ENCODE results near the gene HUNK. TPM values are rescaled to one million over a fixed set of nuclear protein-coding genes. Genes with fewer than 3 reads are reported as not detected.

The HUNK gene
- total RNA-seq, 1 experiment from 2014 or later = 7.0 TPM

DNA sequence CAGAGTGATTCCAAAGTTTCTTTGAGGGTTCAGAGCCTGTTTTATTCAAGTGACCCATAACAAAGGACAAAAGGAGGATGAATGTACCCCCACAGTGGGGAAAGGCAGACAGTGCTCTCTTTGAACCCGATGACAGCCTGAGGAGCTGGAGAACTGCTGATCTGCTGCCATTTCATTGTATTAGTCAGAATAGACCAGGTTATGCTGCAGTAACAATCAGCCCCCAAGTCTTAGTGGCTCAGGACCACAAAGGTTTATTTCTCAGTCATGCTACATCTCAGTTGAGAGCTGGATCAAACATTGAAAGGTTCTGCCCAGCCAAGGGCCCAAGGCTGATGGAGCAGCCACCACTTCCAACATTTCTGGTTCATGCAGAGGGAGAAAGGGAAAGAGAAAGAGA, 88.9 kb downstream of the HUNK start (continued):
- TF ChIP-seq, protein P1, sequence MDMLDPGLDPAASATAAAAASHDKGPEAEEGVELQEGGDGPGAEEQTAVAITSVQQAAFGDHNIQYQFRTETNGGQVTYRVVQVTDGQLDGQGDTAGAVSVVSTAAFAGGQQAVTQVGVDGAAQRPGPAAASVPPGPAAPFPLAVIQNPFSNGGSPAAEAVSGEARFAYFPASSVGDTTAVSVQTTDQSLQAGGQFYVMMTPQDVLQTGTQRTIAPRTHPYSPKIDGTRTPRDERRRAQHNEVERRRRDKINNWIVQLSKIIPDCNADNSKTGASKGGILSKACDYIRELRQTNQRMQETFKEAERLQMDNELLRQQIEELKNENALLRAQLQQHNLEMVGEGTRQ (CRISPR knock-in tag; IDR thresholded peaks at IDR 0.05) = no peak
- TF ChIP-seq PRRX2 (CRISPR knock-in tag; IDR thresholded peaks at IDR 0.05) = no peak
- TF ChIP-seq, protein P2, sequence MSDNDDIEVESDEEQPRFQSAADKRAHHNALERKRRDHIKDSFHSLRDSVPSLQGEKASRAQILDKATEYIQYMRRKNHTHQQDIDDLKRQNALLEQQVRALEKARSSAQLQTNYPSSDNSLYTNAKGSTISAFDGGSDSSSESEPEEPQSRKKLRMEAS (CRISPR knock-in tag; IDR thresholded peaks at IDR 0.05) = no peak

- Mint-ChIP-seq H3K36me3 (peaks cover 14% of the 10 kb centered on the region), H3K9me3 (peaks cover 14% of the 10 kb centered on the region), H3K4me1 (no peaks in the 10 kb centered on the region), H3K4me3 (no peak overlapping the region), H3K27ac (no peak overlapping the region), H3K27me3 (ENCODE audit: low read depth) (no peaks in the 10 kb centered on the region)
- ChIA-PET POLR2A (no interaction called here), CTCF (interaction anchor here (0.7 kb wide), 1 partner anchor 612 kb away, joined by 3 read pairs; no protein-coding TSS in a partner anchor)
- DNase-seq (ENCODE audit: low spot score) = no peak
- TF ChIP-seq JAZF1 (CRISPR knock-in tag; IDR thresholded peaks at IDR 0.05) = no peak
- no peak for TF ChIP-seq ATF2 (CRISPR knock-in tag; IDR thresholded peaks at IDR 0.05; ENCODE audit: borderline replicate concordance, low read depth)
- TF ChIP-seq, protein P3, sequence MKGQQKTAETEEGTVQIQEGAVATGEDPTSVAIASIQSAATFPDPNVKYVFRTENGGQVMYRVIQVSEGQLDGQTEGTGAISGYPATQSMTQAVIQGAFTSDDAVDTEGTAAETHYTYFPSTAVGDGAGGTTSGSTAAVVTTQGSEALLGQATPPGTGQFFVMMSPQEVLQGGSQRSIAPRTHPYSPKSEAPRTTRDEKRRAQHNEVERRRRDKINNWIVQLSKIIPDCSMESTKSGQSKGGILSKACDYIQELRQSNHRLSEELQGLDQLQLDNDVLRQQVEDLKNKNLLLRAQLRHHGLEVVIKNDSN (CRISPR knock-in tag; IDR thresholded peaks at IDR 0.05) = no peak
- no peak for TF ChIP-seq MYBL2 (CRISPR knock-in tag; IDR thresholded peaks at IDR 0.05)
- TF ChIP-seq JUN (CRISPR knock-in tag; IDR thresholded peaks at IDR 0.05) = no peak
- no peak for TF ChIP-seq AR (CRISPR knock-in tag; IDR thresholded peaks at IDR 0.05)
- TF ChIP-seq SP1 (CRISPR knock-in tag; conservative IDR thresholded peaks at IDR 0.05) = no peak
- no peak for TF ChIP-seq ZNF219 (CRISPR knock-in tag; IDR thresholded peaks at IDR 0.05; ENCODE audit: borderline replicate concordance)
- TF ChIP-seq E2F5 (CRISPR knock-in tag; IDR thresholded peaks at IDR 0.05) = no peak
- TF ChIP-seq, protein P4, sequence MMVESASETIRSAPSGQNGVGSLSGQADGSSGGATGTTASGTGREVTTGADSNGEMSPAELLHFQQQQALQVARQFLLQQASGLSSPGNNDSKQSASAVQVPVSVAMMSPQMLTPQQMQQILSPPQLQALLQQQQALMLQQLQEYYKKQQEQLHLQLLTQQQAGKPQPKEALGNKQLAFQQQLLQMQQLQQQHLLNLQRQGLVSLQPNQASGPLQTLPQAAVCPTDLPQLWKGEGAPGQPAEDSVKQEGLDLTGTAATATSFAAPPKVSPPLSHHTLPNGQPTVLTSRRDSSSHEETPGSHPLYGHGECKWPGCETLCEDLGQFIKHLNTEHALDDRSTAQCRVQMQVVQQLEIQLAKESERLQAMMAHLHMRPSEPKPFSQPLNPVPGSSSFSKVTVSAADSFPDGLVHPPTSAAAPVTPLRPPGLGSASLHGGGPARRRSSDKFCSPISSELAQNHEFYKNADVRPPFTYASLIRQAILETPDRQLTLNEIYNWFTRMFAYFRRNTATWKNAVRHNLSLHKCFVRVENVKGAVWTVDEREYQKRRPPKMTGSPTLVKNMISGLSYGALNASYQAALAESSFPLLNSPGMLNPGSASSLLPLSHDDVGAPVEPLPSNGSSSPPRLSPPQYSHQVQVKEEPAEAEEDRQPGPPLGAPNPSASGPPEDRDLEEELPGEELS (CRISPR knock-in tag; IDR thresholded peaks at IDR 0.05) = no peak
- TF ChIP-seq, protein P5, sequence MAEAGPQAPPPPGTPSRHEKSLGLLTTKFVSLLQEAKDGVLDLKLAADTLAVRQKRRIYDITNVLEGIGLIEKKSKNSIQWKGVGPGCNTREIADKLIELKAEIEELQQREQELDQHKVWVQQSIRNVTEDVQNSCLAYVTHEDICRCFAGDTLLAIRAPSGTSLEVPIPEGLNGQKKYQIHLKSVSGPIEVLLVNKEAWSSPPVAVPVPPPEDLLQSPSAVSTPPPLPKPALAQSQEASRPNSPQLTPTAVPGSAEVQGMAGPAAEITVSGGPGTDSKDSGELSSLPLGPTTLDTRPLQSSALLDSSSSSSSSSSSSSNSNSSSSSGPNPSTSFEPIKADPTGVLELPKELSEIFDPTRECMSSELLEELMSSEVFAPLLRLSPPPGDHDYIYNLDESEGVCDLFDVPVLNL (CRISPR knock-in tag; IDR thresholded peaks at IDR 0.05; ENCODE audit: borderline replicate concordance, low read depth) = no peak
- TF ChIP-seq RORB (CRISPR knock-in tag; IDR thresholded peaks at IDR 0.05) = no peak
- TF ChIP-seq NR1H2 (CRISPR knock-in tag; IDR thresholded peaks at IDR 0.05) = no peak
- no peak for ATAC-seq
Measured at GRCh38 chr21:31964692-31965091, 91.9 kb downstream of the HUNK start.
